Type B pancreatic cell (in vitro differentiated cells): Measurements from ENCODE around the gene TEX35. TPM values are rescaled to one million over a fixed set of nuclear protein-coding genes. Genes with fewer than 3 reads are reported as not detected.

Source experiments
- DNase-seq: peaks from one replicate; pipeline ENCODE4 v3.0.0; 2021; ENCODE audit warnings: mixed read lengths; ENCODE audit not compliant: unreplicated experiment; ENCODE audit errors: extremely low spot score
- H3K27ac Mint-ChIP-seq: 2 replicates; pipeline ENCODE4 v1.8.0; 2021; ENCODE audit warnings: mild to moderate bottlenecking, mixed read lengths
- H3K27me3 Mint-ChIP-seq: 2 replicates; pipeline ENCODE4 v1.8.0; 2021; ENCODE audit warnings: mixed read lengths
- H3K36me3 Mint-ChIP-seq: 2 replicates; pipeline ENCODE4 v1.8.0; 2021; ENCODE audit warnings: mixed read lengths
- H3K4me1 Mint-ChIP-seq: one replicate; pipeline ENCODE4 v1.8.0; 2021; ENCODE audit warnings: mixed read lengths; ENCODE audit not compliant: unreplicated experiment
- H3K4me3 Mint-ChIP-seq: 2 replicates; pipeline ENCODE4 v1.8.0; 2021; ENCODE audit warnings: mild to moderate bottlenecking, mixed read lengths
- H3K9me3 Mint-ChIP-seq: 2 replicates; pipeline ENCODE4 v1.8.0; 2021; ENCODE audit warnings: mixed read lengths
- CTCF ChIP-seq: fragments of 200-600 bp; sonication (generic); conservative IDR thresholded peaks from 2 replicates; pipeline ENCODE4 v1.5.0; 2021; ENCODE audit warnings: antibody characterized with exemption, mild to moderate bottlenecking
- total RNA-seq: library from RNA; stranded (reverse); gene quantifications from 2 replicates; pipeline ENCODE4 v1.2.1, GENCODE V29; 2021; ENCODE audit warnings: low replicate concordance

Gene TEX35
- total RNA-seq, 1 donor from 2014 or later, result not detected

GRCh38 chr1:178537382-178538090, 24.6 kb downstream of the TEX35 start:
- Mint-ChIP-seq H3K4me3 (no peak overlapping the region), H3K36me3 (no peaks in the 10 kb centered on the region), H3K9me3 (no peaks in the 10 kb centered on the region), H3K27me3 (no peaks in the 10 kb centered on the region), H3K27ac (peak overlapping the region; percentile 80), H3K4me1 (peaks cover 18% of the 10 kb centered on the region)
- no peak for TF ChIP-seq CTCF
- no peak for DNase-seq

GRCh38 chr1:178538192-178538916, 25.4 kb downstream of the TEX35 start:
- Mint-ChIP-seq H3K36me3 (no peaks in the 10 kb centered on the region), H3K27me3 (no peaks in the 10 kb centered on the region), H3K4me3 (no peak overlapping the region), H3K4me1 (peaks cover 20% of the 10 kb centered on the region), H3K9me3 (no peaks in the 10 kb centered on the region), H3K27ac (peak overlapping the region; percentile 2)
- TF ChIP-seq CTCF, result no peak
- DNase-seq, result no peak

GRCh38 chr1:178539291-178539690, 26.4 kb downstream of the TEX35 start:
- Mint-ChIP-seq H3K4me3 (peak overlapping the region; percentile 28), H3K9me3 (no peaks in the 10 kb centered on the region)

GRCh38 chr1:178540204-178540603, 27.3 kb downstream of the TEX35 start:
- H3K36me3 Mint-ChIP-seq, result no peaks in the 10 kb centered on the region
- H3K4me3 Mint-ChIP-seq, result peak overlapping the region; percentile 97
- no peak for DNase-seq
- no peaks in the 10 kb centered on the region for H3K9me3 Mint-ChIP-seq
- no peak for TF ChIP-seq CTCF
- H3K27ac Mint-ChIP-seq, result no peak overlapping the region
- no peaks in the 10 kb centered on the region for H3K27me3 Mint-ChIP-seq
- H3K4me1 Mint-ChIP-seq, result peaks cover 33% of the 10 kb centered on the region

More at GRCh38 chr1:178539291-178539690, 26.4 kb downstream of the TEX35 start:
- no peak for TF ChIP-seq CTCF
- Mint-ChIP-seq H3K27ac (no peak overlapping the region), H3K27me3 (no peaks in the 10 kb centered on the region), H3K36me3 (no peaks in the 10 kb centered on the region), H3K4me1 (peaks cover 24% of the 10 kb centered on the region)
- DNase-seq, result no peak

GRCh38 chr1:178540646-178541045, 27.7 kb downstream of the TEX35 start:
- Mint-ChIP-seq H3K27ac (no peak overlapping the region), H3K9me3 (no peaks in the 10 kb centered on the region), H3K4me3 (peak overlapping the region; percentile 97), H3K4me1 (peaks cover 37% of the 10 kb centered on the region), H3K36me3 (peaks cover 3% of the 10 kb centered on the region), H3K27me3 (no peaks in the 10 kb centered on the region)
- TF ChIP-seq CTCF, result no peak
- no peak for DNase-seq
